A673 (cell line): Measurements from ENCODE around the gene NME3. TPM values are rescaled to one million over a fixed set of nuclear protein-coding genes. Genes with fewer than 3 reads are reported as not detected.

Experiments
- BruUV-seq: library from RNA; stranded (reverse); fragments of 400-500 nt; replicated peaks from 2 replicates; lab custom pipeline; 2021; lab: Mats Ljungman, UMichigan
- CTCF ChIA-PET: fragments of 300-600 bp; sonication (Branson Sonifier 250); formaldehyde crosslinking; loops from one replicate; lab custom pipeline; 2022; ENCODE audit warnings: antibody characterized with exemption; lab: Charles Lee
- POLR2A ChIA-PET: fragments of 300-600 bp; sonication (Branson Sonifier 250); formaldehyde crosslinking; loops from one replicate; lab custom pipeline; 2022; ENCODE audit warnings: antibody characterized with exemption; ENCODE audit not compliant: low non-redundant PET; lab: Charles Lee
- DNase-seq: peaks from one replicate; pipeline ENCODE4 v3.0.0-alpha.2; 2015; ENCODE audit warnings: low spot score
- H3K27ac ChIP-seq: fragments of 200-600 bp; sonication (generic); 2 replicates; pipeline ENCODE4 v1.5.1; 2016; ENCODE audit warnings: mixed run types, low read depth, mild to moderate bottlenecking, mixed read lengths, antibody characterized with exemption, low read length; ENCODE audit not compliant: poor library complexity, severe bottlenecking
- H3K27me3 ChIP-seq: fragments of 200-600 bp; sonication (generic); replicated peaks from 2 replicates; pipeline ENCODE4 v1.6.1; 2017; ENCODE audit warnings: mixed run types, low read depth, mild to moderate bottlenecking, mixed read lengths, antibody characterized with exemption, low read length; ENCODE audit not compliant: insufficient read depth, poor library complexity
- H3K36me3 ChIP-seq: fragments of 200-600 bp; sonication (generic); 2 replicates; pipeline ENCODE4 v1.6.1; 2016; ENCODE audit warnings: mixed run types, mild to moderate bottlenecking, mixed read lengths, antibody characterized with exemption, low read length; ENCODE audit not compliant: insufficient read depth, poor library complexity, severe bottlenecking
- H3K4me1 ChIP-seq: fragments of 200-600 bp; sonication (generic); 2 replicates; pipeline ENCODE4 v1.6.1; 2017; ENCODE audit warnings: mixed run types, mild to moderate bottlenecking, mixed read lengths, antibody characterized with exemption, low read length; ENCODE audit not compliant: insufficient read depth, poor library complexity, severe bottlenecking
- H3K4me3 ChIP-seq: fragments of 200-600 bp; sonication (generic); 2 replicates; pipeline ENCODE4 v1.5.1; 2016; ENCODE audit warnings: low read depth, mixed run types, mild to moderate bottlenecking, mixed read lengths, low read length; ENCODE audit not compliant: poor library complexity, severe bottlenecking
- H3K9me3 ChIP-seq: fragments of 200-600 bp; sonication (generic); 2 replicates; pipeline ENCODE4 v1.6.1; 2016; ENCODE audit warnings: mixed run types, low read depth, mild to moderate bottlenecking, mixed read lengths, antibody characterized with exemption, low read length; ENCODE audit not compliant: poor library complexity, severe bottlenecking
- CTCF ChIP-seq: fragments of 300-800, 200-600 bp; sonication (generic); conservative IDR thresholded peaks from 2 replicates; pipeline ENCODE4 v1.5.1; 2017; ENCODE audit warnings: low read depth, mild to moderate bottlenecking, antibody characterized with exemption, low read length, moderate library complexity, mixed read lengths
- EZH2 ChIP-seq: fragments of 200-600 bp; sonication (generic); IDR thresholded peaks from 2 replicates; pipeline ENCODE4 v1.6.1; 2017; ENCODE audit warnings: borderline replicate concordance, low read depth, mild to moderate bottlenecking, mixed read lengths, antibody characterized with exemption, low read length; ENCODE audit not compliant: poor library complexity, severe bottlenecking
- intact Hi-C: fragments of 100-400 bp; cut with micrococcal nuclease; formaldehyde crosslinking; loops from one replicate; pipeline ENCODE4 v1.10.0; 2022; ENCODE audit not compliant: unreplicated experiment
- total RNA-seq: library from RNA; stranded (reverse); gene quantifications from 2 replicates; pipeline ENCODE4 v1.2.3, GENCODE V29; 2021

Gene NME3
- total RNA-seq, 1 experiment from 2014 or later: 35.3 TPM

GRCh38 chr16:1819611-1820010, 48.3 kb upstream of the NME3 start:
- Histone ChIP-seq H3K27me3 (no peaks in the 10 kb centered on the region), H3K4me3 (no peak overlapping the region), H3K27ac (no peak overlapping the region), H3K4me1 (no peaks in the 10 kb centered on the region), H3K9me3 (no peaks in the 10 kb centered on the region), H3K36me3 (no peaks in the 10 kb centered on the region)
- no TSS peak for BruUV-seq
- no peak for DNase-seq
- intact Hi-C loops: loop anchor here (10.0 kb wide), 1 partner anchor 45 kb away; the partner anchor contains the start of genes EME2, MRPS34 and NME3
- POLR2A ChIA-PET: no interaction called here
- no peak for TF ChIP-seq CTCF
- no peak for TF ChIP-seq EZH2
- CTCF ChIA-PET: no interaction called here

GRCh38 chr16:1818873-1819525, 47.7 kb upstream of the NME3 start:
- intact Hi-C loops: no loop called here
- Histone ChIP-seq H3K27ac (no peak overlapping the region), H3K4me3 (no peak overlapping the region), H3K4me1 (no peaks in the 10 kb centered on the region), H3K27me3 (no peaks in the 10 kb centered on the region), H3K36me3 (no peaks in the 10 kb centered on the region), H3K9me3 (no peaks in the 10 kb centered on the region)
- no peak for DNase-seq
- TF ChIP-seq CTCF (no peak), EZH2 (no peak)
- ChIA-PET CTCF (no interaction called here), POLR2A (no interaction called here)
- no TSS peak for BruUV-seq

- no TSS peak for BruUV-seq
- no peak for DNase-seq
- Histone ChIP-seq H3K36me3 (no peaks in the 10 kb centered on the region), H3K4me3 (no peak overlapping the region), H3K27me3 (no peaks in the 10 kb centered on the region), H3K9me3 (no peaks in the 10 kb centered on the region), H3K4me1 (no peaks in the 10 kb centered on the region), H3K27ac (no peak overlapping the region)
- intact Hi-C loops: no loop called here
- CTCF ChIA-PET: no interaction called here
- POLR2A ChIA-PET: no interaction called here
- TF ChIP-seq CTCF (no peak), EZH2 (no peak)
Observed at GRCh38 chr16:1818204-1818872, 47.0 kb upstream of the NME3 start.
